HG02642 (cell line): ENCODE data around the gene ZBTB20.
A peak's percentile ranks its signal among the peaks of the same experiment; 100 is the strongest.

Experiments used
- ATAC-seq: cut with Tn5 transposase; IDR thresholded peaks from one replicate; pipeline ENCODE4 v1.9.1; 2021; ENCODE audit warnings: mild to moderate bottlenecking; ENCODE audit not compliant: unreplicated experiment, poor library complexity

ZBTB20 gene

GRCh38 chr3:115092220-115092791 is 54.8 kb downstream of the ZBTB20 start:
- ATAC-seq: peak; percentile 90

DNA sequence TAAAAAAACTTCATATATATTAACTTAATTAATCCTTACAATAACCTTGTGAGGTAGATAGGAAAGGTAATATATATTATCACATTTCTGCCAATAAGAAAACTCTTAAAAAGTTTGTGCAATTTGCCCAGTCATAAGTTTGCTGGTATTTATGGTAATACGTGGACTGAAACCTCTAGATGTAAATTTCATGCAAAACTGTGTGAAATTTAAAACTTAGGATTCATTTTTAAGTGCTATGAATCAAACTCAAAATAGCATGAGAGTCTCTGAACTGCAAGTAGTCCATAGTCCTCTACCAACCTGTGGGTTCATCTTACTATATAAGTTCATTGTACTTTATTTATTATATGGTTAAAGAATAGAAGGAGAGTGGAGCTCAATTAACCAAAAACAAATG is 56.4 kb downstream of the ZBTB20 start:
- no peak for ATAC-seq

DNA sequence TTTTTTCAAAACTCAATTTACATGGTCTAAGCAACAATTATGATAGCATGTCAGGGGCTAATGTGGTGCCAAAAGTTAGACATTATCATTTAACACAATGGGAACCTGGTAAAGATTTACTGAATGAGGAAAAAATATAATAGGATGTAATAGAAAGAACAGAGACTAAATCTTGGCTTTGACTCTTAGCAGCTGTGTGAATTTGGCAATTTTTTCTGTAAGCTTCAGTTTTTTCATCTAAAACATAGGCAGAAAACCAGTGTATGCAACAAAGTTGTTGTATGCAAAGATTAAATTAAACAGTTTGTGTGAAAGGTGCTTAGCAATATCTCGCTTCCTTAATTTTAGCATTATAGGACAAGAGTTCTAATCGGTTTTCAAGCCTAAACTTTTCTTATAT is 57.6 kb downstream of the ZBTB20 start:
- ATAC-seq: no peak

- ATAC-seq: no peak
These were observed 59.6 kb downstream of the ZBTB20 start for GRCh38 chr3:115087512-115087911.

DNA sequence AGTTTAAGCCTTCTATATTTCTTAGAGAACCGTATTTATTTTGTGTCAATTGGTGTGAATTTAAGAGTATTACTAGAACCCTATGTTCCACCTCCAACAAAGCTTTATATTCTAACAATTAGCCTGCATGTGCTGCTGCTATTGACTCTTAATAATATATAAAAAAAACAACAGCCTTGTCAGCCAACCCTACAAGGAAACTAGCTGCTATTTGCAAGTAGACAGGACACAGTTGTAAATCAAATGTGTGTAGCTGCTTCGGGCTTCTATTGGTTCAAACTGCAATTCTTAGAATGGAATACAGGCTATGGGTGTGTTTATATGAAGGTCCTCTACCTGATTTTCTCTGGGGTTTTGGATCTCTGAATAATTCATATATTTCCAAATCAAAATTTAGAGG is 60.7 kb downstream of the ZBTB20 start:
- no peak for ATAC-seq

DNA sequence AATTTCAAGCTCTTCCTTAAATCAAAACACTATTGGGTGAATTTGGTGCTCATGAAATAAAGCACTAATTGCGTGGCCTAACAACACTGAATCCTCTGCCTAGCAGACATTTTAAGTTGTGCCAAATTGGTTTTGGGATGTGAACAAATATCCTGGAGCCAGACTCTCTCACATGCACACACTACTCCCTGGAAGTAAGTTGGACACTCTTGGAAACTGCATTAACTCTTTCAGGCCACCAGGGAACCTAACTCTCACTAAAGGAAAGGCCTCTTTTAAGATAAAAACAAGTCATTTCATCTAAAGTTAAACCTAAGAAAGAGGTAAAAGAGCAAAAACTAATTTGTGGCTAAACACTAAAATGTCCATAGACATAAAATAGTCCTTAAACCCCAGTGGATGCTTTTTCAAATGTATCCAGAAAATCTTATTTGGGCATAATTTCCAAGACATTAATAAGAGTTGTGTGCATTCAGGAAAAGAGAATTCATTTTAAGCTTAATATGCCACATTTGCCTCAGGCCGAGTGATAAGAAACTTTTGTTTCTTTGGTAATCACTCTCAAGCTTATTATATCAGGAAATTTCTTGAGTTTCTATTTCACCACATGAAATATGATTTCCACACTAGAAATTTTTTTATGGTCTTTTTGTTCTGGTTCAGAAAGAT is 61.8 kb downstream of the ZBTB20 start:
- ATAC-seq: no peak

DNA sequence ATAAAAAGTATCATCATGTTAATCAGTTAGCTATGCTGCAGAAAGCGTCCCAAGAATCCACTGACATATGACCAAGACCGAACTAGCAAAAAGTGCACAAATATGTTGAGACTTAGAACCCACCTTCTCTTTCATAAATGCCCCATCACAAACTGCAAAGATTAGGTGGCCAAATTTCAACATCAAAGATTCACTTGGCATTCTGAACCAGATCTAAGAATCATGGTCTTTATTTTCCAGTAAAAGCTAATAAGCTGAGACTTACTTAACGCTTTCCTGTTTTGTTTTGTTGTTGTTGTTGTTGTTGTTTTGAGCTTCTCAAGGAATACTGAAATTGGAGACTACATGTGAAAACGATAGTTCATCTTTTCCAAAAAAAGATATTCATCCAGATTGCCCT is 62.4 kb downstream of the ZBTB20 start:
- ATAC-seq: no peak

- ATAC-seq: no peak
These were observed 64.8 kb downstream of the ZBTB20 start for GRCh38 chr3:115082260-115082659.

GRCh38 chr3:115081444-115081843 is 65.6 kb downstream of the ZBTB20 start:
- ATAC-seq: no peak

GRCh38 chr3:115077501-115078250 is 69.4 kb downstream of the ZBTB20 start:
- no peak for ATAC-seq

- ATAC-seq: no peak
These were observed 72.6 kb downstream of the ZBTB20 start for GRCh38 chr3:115074502-115074901.

DNA sequence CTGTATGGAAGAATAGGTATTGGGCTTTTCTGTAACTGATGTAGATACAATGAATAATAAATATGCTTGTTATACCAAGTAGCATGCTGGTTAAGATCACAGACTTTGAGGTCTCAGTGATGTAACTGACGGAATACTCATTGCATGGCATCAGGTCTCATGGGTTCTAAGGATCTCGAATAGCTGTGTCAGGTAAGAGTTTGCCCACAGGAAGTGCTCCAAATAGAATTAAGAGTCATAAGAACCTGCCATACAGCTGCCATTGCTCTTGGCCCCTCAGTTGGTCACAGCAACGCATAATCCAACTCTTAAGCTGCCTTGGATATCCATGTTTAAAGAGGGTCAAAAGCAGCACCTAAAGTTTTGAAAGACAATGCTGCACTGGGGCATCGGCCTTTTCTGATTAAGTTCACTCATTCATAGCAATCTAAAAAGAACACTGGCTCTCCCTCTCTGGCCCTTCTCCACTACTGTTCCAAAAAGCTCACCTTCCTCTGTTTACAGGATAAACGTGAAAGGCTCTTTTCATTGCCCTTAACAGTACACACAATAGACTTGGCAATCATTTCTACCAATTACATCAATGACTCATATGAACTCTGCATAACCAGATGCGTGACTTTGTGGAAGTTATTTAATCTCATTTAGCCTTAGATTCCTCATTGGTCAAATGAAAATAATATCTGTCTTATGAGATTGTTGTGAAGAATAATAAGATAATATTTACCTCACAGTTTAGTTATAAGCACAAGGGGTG is 74.6 kb downstream of the ZBTB20 start:
- no peak for ATAC-seq

DNA sequence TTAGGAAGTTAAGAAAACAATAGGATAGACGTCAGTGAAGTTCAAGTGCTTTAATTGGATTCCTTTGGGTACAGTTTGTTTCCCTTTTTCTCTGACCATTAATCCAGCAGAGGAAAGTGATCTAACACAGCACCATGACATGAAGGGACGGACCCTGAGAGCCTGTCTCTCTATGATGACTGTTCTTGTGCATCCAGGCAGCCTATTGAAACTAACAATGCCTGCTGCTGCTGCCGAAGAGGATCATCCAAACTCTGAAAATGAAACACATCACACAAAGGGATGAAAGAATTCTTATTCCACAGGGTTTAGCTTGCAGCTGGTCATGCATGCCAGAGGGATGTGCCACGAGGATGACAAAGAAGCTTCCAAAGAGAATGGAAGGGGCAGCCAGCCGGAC is 75.5 kb downstream of the ZBTB20 start:
- ATAC-seq: no peak

GRCh38 chr3:115071166-115071565 is 75.9 kb downstream of the ZBTB20 start:
- no peak for ATAC-seq

DNA sequence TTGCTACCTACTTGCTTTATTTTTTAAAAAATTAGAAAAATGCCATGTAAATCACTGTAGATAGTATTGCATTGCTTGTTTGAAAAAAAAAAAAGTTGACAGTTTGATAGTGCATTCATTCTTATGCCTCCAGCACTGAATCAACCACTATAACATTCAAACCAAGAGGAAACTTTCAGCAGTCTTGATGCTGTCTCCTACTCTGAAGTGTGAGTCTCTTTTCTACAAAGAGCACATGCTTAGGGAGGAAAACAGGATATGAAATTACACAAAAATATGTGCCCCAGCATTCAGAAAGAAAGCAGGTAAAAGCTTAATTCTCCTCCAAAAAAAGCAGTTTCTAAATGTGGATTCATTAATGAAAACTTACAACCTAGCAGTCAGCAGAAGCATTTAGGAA is 78.3 kb downstream of the ZBTB20 start:
- no peak for ATAC-seq

DNA sequence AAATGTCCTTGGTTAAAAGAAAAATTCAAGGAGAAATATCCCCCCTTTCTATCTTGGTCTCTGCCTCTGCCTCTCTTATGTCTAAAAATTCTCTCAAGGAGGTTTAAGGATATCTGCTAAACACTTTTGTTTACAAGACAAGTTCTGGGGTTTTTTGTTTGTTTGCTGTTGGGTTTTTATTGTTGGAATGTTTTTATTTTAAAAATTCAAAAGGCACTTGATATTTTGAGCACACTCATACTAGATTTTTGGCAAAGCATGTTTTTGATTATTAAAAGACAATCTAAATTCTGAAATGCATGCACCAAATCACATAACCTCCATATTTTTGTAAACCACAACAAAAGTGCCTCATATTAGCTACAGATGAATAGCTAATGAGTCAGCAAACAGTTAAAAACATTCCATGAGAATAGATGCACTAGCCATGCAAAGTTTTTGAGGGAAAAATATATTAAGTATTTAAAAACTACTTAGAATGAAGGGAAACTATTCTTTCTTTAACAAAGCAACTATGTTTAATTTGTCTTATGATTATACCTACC is 84.6 kb downstream of the ZBTB20 start:
- no peak for ATAC-seq

DNA sequence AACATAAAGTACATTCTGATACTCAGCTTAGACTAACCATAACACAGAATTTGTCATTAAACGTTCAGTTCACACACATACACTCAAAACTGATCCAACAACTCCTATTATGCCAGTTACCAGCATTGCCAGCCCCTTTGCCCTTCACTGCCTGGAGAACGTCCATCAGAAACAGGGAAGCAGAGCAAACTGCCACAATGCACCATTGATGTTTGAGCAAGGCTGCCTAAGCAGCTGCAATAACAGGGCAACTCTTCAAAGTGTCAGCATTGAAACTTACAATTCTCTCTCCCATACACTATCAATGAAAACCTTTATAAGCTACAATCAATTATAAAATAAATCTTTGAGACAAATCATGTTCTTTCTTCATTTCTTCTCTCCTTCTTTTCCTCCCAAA is 85.1 kb downstream of the ZBTB20 start:
- no peak for ATAC-seq

DNA sequence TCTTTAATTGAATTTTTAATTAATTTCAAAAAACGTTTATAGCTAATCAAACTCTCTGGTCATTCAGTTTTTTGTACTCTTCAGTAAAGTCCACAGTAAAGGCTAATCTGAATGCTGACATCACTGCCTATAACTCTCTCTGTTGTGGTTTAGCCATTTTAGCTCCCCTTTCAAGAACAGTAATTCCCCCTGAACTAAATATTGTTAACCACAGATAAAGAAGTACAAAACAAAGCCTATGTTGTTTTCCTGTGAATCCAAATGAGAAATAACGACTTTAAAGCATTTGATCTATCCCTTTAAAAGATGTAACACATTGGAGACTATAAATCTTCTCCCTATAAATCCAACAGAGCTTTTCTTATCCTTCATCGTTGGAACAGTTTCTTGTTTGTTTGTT is 94.2 kb downstream of the ZBTB20 start:
- ATAC-seq: no peak

GRCh38 chr3:115042351-115042750 is 104.7 kb downstream of the ZBTB20 start:
- ATAC-seq: no peak

- ATAC-seq: no peak
These were observed 106.3 kb downstream of the ZBTB20 start for GRCh38 chr3:115040673-115041286.
